Stimulated activated CD4-positive, alpha-beta T cell treated with anti-CD3 and anti-CD28 coated beads, Interleukin-15, amount 100 ng/mL, for 24 hours (primary cell): ENCODE measurements around the gene NMRK1.
A peak's percentile ranks its signal among the peaks of the same experiment; 100 is the strongest.

Experiments
- DNase-seq: peaks from one replicate; pipeline ENCODE4 v3.0.0-alpha.2; 2020

The NMRK1 gene

DNA sequence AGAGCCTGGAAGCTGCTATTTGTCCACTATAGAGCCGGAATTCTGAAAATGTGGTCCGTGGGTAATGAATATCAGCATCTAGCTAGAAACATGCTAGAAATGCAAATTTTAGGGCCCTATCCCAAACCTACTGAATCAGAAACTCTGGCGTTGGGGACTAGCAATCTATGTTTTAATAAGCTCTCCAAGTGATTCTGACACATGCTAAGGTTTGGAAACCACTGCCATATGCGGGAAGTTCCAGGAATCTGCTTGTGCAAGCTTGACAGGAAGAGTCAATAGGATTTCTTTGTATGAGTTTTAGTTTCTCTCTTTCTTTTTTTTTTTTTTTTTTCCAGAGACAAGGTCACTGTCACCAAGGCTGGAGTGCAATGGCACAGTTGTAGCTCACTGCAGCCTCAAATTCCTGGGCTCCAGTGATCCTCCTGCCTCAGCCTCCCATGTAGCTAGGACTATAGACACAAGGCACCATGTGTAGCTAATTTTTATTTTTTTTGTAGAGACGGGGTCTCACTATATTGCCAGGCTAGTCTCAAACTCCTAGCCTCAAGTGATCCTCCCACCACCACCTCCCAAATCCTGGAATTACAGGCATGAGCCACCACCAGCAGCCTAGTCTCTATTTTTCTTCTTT, 33.5 kb downstream of the NMRK1 start:
- DNase-seq: no peak

DNA sequence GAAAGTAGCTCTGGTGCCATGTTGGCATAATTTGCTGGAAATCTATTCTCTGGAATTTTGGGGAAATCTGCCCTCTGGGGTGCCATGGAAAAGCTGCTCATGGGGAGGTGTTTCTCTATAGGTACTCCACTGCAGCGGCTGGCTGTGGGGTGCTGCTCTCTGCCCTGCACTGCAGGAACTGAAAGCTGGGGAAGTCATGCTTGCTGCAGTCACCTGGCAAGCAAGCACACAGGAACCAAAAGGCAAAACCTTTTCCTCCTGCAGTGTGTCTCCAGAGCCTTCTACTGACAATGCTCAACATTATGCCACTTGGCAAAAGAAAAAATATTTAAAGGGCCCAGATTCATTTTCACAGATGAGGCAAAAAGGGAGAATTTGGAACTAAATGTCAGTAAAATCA, 34.1 kb downstream of the NMRK1 start:
- DNase-seq: no peak

DNA sequence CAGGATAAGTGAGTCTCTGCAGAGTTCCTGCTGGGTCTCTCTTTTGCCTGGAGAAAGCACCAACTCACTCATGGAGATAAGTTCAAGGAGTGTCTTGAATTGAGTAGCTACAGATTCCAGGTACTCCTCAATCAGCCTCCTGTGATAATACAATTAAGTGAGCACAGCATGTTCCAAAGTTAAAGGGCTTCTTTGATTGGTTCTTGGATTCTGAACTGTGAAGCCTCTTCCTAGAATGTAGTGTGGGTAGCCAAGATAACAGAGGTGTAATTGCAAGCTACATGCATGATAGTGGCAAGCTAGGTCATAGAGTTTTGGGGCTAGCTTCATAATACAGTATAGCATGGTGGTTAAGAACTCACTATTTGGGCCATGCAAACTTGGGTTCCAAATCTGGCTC, 36.7 kb downstream of the NMRK1 start:
- DNase-seq: no peak

DNA sequence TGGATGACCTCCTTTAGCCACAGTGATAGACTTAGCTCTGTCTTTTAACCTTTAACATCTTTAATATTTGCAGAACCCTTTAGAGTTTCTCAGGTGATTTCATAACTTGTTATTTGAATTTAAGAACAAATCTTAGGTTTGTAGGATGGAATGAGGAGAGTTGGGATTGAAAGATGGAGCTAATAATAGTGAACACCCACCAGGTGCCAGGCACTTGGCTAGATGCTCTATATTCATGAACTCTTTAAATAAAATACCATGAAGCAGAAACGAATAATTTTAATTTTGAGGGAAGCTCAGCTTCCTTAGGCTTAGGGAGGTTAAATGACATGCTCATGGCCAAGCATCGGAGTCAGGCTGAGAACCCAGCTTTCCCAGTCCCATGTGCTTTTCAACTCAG, 40.4 kb downstream of the NMRK1 start:
- DNase-seq: no peak

DNA sequence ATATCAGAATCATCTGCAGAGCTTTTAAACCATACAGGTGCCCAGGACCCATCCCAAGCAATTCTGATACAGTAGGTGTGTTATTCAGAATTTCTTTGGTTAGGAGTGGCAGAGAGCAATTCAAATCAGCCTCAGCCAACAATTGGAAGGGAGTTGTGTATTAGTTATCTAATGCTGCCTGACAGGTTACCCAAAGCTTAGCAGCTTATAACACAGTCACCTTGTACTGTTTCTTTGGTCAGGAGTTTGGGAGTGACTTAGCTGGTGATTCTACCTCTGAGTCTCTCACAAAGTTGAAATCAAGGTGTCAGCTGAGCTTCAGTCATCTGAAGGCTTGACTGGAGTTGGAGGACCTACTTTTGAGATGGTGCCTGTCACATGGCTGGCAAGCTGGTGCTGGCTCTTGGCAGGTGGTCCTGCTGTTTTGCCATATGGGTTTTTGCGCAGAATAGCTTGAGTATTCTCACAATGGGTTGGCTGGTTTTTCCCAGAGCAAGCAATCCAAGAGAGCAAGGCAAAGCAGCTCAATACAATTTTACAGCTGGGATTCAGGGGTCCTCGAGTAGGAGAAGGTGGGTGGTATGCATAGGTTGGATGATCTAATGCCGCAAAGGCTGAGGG, 41.1 kb downstream of the NMRK1 start:
- DNase-seq: no peak

DNA sequence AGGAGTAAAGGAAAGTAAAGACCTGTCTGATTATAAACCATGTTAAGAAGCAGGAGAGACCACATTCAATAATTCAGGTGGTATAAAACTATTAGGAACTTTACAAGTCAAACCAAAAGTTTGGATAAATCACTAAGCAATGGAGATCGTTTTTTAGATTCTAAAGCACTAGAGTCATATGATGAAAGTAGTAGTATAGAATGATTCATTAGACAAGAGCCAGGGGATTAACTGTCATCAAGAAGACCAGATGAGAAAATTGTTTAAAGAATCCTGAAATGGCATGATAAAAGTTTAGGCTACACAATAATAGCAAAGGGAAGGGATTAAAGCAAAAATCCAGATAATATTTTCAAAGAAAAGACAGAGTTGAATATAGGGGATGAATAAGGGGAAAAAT, 46.9 kb downstream of the NMRK1 start:
- no peak for DNase-seq

DNA sequence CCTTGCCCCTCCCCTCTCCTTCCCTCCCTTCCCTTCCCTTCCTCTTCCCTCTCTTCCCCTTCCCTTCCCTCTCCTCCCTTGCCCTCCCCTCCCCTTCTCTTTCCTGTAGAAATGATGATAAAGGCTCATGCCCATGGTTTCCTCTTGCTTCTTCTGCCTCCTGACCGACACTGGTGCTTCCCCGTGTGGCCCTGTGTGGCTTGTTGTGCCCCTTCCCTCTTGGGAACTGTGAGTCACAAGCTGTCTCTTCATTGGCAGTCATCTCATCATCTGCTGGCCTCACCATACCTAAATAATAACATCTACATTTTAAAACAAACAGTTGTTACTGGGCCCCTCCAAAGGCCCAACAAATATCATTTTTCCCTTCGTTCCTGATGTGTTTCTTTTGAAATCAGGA, 48.2 kb downstream of the NMRK1 start:
- DNase-seq: peak; percentile 6

DNA sequence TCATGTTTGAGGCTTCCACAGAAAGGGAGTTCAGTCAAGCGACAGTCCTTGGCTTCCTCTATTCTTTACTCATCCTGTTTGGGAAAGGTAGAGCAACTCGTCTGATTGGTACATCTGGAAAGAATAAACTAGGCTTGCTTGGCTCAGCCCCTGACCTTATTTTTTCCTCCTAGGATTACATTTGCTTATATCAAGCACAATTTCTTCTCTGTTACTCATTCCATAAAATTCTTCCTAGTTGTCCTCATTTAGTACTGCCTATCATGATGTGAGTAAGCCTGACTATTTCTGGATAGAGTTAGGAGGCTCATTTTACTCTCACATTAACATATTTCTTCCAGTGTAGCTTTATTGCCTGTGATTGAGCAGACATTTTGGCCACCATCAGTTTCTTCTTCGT, 48.9 kb downstream of the NMRK1 start:
- DNase-seq: no peak

- no peak for DNase-seq
These were observed 51.2 kb downstream of the NMRK1 start for GRCh38 chr9:75036793-75037192.

DNA sequence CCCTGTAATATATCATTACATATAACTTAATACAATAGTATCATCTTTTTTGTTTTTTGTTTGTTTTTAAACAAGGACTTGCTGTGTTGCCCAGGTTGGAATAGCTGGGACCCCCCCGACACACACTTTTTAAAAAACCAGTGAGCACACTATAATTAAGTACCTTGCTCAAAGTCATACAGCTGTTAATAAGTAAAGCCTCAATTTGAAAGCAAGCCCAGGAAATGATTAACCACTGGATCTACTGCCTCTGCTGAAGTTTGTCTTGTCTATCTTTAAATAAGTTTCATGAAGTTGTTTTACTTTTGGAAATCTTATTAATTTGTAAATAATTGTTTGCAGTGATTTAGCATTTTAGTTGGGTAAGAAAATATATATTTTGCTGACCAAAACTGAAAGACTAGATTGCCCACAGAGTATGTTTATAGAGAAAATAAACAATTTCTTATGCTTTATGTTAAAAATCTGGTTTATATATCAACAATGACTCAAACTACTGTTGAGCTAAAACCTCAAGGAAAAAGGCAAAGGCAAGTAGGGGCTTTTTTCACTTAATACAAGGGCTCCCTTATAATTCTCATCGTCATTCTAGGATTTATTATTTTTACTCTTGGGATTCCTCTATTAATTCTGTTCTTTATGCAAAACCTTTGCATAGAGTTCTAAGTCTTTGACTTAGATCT, 54.0 kb downstream of the NMRK1 start:
- no peak for DNase-seq

DNA sequence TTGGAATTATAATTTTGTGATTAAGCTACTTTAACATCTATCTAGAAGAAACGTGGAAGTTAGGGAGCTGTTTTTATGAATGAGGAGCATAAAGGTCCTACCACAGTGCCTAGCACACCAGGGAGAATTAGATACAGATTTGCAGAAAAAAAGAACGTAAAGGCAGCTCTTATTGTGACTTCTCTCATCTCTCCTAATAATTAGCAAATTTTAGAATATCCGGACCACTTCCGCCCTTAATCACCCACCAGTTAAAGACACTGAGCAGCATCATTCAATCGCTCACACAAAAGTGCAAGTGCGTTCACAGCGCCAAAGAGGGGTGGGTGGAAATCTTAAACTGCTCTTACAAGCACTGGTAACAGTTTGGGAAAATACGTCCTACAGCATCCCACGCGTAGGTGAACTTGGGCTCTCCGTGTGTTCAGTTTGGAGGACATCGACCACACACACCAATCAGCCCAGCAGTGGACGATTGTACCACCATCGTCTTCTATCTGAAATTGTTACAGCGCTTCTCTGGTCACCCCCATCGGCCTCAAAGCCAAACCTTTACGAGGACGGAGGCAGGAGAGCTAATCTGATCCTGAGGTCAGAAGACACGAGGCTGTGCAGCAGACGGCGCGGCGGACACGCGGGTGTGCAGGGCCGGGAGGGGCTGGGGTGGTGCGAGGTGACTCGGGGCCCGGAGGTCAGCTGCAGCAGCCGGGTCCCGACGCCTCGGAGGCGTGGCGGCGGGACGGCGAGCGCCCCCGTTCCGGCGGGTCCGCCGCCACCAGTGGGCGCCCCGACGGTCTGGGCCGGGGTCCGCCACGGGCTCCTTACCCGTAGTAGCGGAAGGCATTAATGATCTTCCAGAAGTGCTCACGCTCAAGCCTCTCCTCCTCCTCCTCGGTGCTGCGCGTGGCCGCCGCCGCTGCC, 60.5 kb downstream of the NMRK1 start:
- DNase-seq: peak; percentile 68

GRCh38 chr9:75023846-75024245, 64.1 kb downstream of the NMRK1 start:
- no peak for DNase-seq

- DNase-seq: no peak
These were observed 68.3 kb downstream of the NMRK1 start for GRCh38 chr9:75019654-75020053.

- DNase-seq: no peak
These were observed 68.9 kb downstream of the NMRK1 start for GRCh38 chr9:75019022-75019421.

GRCh38 chr9:75017378-75017777, 70.6 kb downstream of the NMRK1 start:
- DNase-seq: no peak

- no peak for DNase-seq
These were observed 74.2 kb downstream of the NMRK1 start for GRCh38 chr9:75013735-75014134.
